Measurements from ENCODE around the gene BEX5. TPM values are rescaled to one million over a fixed set of nuclear protein-coding genes. Genes with fewer than 3 reads are reported as not detected.
"Not testable (repeated sequence)": the region's sequence is repeated elsewhere in the genome, so short reads cannot be mapped to it uniquely, and the experiment has no call there.

The BEX5 gene
- polyA plus RNA-seq (ENCODE audit: insufficient read length in 10 of 10): under 1 TPM in 6 of 10 donors, not detected in 4; 0.18 to 0.55 (median 0.24) TPM
- long read RNA-seq, donor 1: 0 reads
- long read RNA-seq, donor 2: 0 reads
- long read RNA-seq, donor 3: 0 reads
- long read RNA-seq, donor 4: 0 reads
- long read RNA-seq, donor 5, partial matches to known transcripts: 0 of 2 reads
- long read RNA-seq, donor 5, other reads (novel, unspliced or antisense): 0 of 2 reads
- long read RNA-seq, donor 6: 0 reads
- long read RNA-seq, donor 7: 0 reads
- long read RNA-seq, donor 8: 0 reads
- long read RNA-seq, donor 9: 0 reads

DNA sequence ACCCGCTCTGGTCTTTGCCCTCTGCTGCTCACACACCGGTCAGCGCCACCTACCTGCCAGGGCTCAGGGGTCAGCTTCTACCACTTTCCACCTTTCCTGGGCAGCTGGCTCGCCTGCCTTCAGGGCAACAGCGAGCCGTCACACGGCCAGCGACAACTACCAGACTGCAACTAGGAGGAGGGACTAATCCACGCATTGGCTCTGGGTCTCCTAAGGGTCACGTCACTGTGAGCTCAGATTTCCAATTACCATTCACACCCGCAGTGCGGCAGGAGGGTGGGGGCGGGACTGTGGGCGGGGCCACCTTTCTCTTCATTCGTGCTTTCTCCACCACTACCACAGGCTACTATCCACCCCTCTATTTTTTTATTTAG, at the start of gene BEX5:
Gene BEX5, minus strand, starts transcription at position 172 of the 374 bp plus-strand sequence. CDS start 1,712 bp downstream, outside the sequence.
- DNase-seq: peak in 2 of 3 donors; percentile 8 to 10

DNA sequence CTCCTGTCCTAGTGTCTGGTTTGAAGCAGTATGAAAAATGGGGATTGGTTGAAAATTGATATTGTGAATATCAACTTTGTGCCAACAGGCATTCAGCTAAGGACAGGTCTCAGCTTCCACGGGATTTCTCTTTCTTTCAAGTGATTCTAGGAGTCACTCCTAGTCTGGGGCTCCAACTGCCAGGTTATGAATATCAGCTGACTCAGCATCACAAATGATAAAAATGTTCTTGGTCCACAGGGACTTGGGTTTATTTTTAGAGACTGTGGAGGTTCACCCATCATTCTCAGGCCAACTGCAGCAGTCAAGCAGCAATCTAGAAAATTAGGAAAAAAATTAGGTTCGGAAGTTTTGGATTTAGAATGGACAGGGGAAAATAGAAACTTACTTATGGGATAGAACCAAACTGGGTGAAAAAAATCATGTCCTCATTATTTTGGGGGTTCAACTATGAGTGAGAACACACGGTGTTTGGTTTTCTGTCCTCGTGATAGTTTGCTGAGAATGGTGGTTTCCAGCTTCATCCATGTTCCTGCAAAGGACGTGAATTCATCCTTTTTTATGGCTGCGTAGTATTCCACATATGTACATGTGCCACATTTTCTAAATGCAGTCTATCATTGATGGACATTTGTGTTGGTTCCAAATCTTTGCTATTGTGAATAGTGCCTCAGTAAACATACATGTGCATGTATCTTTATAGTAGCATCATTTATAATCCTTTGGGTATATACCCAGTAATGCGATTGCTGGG, 30.4 kb upstream of the BEX5 start:
- no peak for DNase-seq

DNA sequence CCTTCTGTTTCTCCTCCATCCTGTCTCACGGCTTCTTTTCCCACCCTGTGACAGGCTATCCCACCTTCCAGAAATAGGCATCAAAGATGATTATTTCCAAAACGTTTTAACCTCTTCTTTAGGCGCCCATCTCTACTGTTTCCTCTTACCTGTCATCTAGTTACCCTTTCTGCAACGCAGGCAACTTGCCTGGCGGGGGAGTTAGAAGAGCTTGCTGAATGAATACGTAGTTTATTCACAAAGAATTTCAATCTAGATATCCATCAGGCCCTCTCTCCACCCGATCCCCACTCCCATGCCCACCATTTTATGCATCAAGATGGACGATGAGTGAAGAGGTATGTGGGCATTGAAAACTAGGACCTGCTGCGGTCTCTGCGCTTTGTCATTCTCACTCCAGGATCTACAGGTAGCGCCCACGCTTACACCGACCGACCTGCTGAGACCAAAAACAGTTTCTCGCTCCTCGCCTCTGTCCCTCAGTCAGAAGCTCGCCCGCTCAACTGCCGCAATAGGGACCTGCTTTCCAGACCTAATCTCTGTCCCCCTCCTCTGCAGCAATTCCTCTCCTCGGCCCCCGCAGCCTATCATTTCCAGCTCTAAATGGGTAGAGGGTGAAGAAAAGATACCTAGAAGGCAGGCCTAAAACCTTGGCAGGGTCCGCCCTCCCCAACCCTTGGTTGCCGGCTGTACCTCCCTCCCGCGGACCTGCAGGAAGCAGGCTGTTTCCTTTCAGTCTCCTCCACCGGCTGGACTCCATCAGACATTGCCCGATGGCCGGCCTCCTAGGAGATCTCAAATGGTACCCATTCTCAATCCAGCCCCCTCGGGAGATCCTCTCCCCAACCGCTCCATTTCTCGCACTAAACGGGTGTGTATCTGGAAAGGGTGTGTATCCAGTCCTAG, 624 bp downstream of the BEX5 start:
- no peak for DNase-seq

DNA sequence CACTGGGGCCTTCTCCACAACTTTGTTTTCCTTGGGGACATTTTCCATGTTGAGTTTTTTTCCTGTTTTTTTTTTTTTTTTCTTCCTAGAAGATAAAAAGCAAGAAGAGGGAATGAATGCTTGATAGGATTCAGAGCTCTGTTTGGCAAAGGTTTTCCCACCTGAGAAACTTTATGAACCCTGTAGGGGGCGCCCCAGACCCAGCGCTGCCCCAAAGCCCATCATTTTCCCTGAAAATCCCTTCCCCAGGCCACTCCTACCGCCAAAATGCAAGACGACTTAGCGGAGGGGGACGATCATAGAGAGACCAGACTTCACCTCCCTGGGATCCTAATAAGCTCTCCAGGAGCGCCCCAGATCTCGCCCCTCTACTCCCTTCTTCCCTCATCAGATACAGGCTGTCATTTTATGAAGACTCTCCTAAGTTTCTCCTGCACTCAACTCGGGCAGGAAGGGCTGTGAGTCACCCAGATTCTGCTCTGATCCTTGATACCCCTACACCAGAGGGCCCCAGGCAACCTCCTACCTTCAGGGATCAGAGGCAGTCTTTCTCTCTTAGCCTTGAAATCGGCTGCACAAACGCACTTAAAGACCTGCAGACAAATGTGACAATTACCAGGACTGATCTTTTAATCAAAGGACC, 1.4 kb downstream of the BEX5 start:
- no peak for DNase-seq

- DNase-seq: not testable (repeated sequence)
Observed at GRCh38 chrX:102142274-102142673, 13.5 kb downstream of the BEX5 start, which contains the start of gene TCEAL6. Gene TCEAL6 (minus strand): TSS chrX:102142481.

DNA sequence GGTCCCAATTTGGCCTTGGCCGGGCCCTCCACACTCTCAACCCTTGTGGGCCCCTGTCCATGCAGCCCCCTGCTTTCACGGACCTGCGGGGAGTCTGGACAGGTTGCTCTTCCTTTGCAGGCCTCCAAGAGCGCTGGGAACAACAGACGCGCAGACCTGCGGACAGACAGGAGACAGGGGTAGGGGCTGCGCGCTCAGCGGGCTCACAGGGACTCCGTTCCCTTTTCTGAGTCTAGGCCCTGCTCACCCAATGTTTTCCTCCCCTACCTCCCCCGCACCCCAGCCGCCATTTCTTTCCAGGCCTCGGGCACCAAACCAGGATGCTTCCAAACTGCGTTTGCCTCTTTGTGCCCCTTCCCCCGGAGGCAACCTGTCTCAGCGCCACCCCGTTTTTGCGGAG, 14.1 kb downstream of the BEX5 start:
- not testable (repeated sequence) for DNase-seq

DNA sequence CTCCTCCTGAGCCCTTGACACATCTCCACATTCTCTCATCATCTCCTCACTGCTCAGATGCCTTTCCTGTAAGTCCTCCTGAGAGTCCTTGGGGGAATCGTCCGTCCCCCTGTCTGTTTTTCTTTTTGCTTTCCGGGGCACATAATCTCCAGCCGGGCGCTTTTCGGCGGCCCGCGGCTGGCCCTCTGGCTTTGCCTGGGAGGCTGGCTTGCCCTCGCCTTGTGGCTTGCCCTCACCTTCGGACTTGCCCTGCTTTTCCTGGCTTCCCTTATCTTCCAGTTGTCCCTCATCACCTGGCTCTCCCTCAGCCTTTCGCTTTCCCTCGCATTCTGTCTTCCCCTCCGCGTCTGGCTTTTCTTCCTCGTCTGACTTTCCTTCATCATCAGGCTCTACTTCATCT, 14.9 kb downstream of the BEX5 start:
- not testable (repeated sequence) for DNase-seq

DNA sequence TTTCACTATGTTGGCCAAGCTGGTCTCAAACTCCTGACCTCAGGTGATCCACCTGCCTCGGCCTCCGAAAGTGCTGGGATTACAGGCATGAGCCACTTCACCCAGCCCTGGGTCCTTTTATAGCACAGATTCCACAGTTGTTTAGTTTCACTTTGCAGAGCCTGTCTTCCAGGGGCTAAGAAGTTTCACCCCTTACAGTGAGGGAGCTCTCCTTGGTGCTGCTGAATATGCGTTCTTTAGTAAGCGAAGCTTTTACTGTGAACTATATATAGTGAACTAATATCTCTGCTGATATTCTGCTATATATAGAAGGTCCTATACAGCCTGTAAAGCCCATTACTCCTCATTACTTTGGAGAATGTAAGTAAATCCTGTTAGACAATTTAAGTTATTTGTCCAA, 17.7 kb downstream of the BEX5 start:
- DNase-seq: no peak

- DNase-seq: no peak
Observed at GRCh38 chrX:102129473-102129872, 26.3 kb downstream of the BEX5 start.

GRCh38 chrX:102126863-102127262, 28.9 kb downstream of the BEX5 start:
- no peak for DNase-seq

DNA sequence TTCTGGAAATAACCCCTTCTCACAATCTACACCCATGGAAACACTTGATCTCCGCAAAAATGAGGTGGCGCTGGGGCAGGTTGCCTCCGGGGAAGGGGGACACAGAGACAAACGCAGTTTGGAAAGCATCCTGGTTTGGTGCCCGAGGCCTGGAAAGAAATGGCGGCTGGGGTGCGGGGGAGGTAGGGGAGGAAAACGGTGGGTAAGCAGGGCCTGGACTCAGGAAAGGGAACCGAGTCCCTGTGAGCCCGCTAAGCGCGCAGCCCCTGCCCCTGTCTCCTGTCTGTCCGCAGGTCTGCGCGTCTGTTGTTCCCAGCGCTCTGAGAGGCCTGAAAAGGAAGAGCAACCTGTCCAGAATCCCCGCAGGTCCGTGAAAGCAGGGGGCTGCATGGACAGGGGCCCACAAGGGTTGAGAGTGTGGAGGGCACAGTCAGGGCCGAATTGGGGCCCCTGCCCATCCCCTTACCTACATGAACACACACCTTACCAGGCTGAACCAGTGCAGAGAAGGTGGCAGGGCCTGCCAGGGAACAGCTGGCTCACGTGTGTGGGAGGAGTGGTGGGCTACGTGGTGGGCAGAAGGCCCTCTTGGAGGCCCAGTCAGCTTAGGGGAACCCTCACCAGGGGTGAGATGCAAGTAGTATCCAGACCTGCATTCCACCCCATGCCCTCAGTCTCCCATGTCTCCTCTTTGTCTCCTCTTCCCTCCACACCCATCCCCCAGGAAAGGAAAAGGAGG, 29.5 kb downstream of the BEX5 start:
- DNase-seq: not testable (repeated sequence)

DNA sequence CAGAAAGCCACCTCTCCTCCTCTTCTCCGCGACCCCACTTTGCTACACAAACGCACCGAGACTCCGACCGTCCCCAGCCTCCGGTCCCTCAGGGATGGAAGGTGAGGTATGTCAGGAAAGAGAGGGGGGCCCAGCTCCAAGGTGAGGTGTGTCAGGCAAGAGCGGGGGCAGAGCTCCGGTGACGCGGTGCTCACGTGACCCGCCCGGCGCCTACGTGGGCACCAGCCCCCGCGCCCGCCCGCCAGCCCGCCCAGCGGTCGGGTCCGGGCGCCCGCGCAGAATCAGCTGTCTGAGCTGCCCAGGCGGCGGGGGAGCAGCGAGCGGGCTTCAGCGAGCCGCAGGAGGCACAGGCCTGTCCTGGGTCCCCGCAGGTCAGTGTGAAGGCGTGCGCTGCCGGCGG, 30.3 kb downstream of the BEX5 start, which contains the start of gene TCEAL2:
Gene TCEAL2, plus strand, starts transcription at position 244 of the 400 bp plus-strand sequence. CDS start 1,152 bp downstream, outside the sequence.
- DNase-seq: peak in 1 of 3 donors; percentile 5

- not testable (repeated sequence) for DNase-seq
Observed at GRCh38 chrX:102125014-102125413, 30.8 kb downstream of the BEX5 start.

DNA sequence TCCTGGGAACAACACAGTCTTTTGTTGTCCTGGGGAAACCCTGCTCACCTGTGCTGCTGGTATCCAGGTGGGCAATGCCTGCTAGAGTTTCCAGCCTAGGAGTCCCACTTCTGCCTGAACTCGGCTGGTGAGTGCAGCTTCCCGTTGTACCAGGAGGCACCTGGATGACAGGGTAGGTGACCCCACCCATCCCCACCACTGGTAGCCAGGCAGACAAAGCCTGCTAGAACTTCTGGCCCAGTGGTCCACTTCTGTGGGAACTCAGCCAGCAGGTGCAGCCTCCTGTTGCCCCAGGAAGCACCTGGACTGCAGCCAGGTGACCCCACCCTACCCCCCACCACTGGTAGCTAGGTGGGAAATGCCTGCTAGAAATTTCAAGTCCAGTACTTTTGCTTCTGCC, 40.0 kb downstream of the BEX5 start:
- no peak for DNase-seq

DNA sequence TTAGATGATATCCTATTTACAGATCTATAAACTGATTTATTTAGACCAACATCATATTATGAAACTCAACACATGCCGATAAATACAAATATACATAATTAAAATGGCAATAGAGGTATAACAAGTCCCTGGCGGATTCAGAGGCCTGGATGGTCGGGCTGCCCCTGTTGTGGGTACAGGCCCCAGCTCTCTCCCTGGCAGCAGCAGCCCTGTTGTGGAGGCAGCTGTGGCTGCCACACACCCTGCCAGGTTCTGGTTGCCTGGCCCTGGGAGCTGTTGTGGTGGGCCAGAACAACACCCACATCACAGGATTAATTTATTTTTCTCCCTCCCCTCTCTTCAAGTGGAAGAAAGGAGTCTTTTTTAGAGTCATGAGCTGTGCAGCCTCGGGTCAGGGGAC, 42.4 kb downstream of the BEX5 start:
- DNase-seq: no peak

Other genes starting within 250 kb of the BEX5 start
- 1 to 10 TPM; 3.0 to 7.7 (median 4.2) TPM for gene ZMAT1, start 223.9 kb downstream of the BEX5 start, polyA plus RNA-seq (ENCODE audit: insufficient read length in 10 of 10)
- 1 to 10 TPM in 5 of 10 donors, under 1 TPM in 5; 0.40 to 2.5 (median 0.96) TPM for gene TCEAL2, start 30.3 kb downstream of the BEX5 start, polyA plus RNA-seq (ENCODE audit: insufficient read length in 10 of 10)
- not detected for gene TCEAL6, start 13.5 kb downstream of the BEX5 start, polyA plus RNA-seq (ENCODE audit: insufficient read length in 10 of 10)
- not detected for gene TCP11X1, start 59.3 kb upstream of the BEX5 start, polyA plus RNA-seq (ENCODE audit: insufficient read length in 10 of 10)
- gene NXF2, start 91.2 kb upstream of the BEX5 start, polyA plus RNA-seq (ENCODE audit: insufficient read length in 10 of 10): not detected

All from muscle of back (tissue), 13 donors.